Stimulated activated CD4-positive, alpha-beta T cell treated with anti-CD3 and anti-CD28 coated beads, Interleukin-12 subunit alpha, Interleukin-12 subunit beta, amount 100 ng/mL, for 24 hours (primary cell): ENCODE data around the gene EYA2.
"Not testable (repeated sequence)": the region's sequence is repeated elsewhere in the genome, so short reads cannot be mapped to it uniquely, and the experiment has no call there.

ENCODE experiments used
- DNase-seq, 2 experiments: peaks; one replicate each; pipeline ENCODE4 v3.0.0-alpha.2; 2020; ENCODE audit warnings: low read depth in 2 of 2

EYA2 gene

GRCh38 chr20:47204850-47205122 is 310.1 kb downstream of the EYA2 start:
- not testable (repeated sequence) for DNase-seq

DNA sequence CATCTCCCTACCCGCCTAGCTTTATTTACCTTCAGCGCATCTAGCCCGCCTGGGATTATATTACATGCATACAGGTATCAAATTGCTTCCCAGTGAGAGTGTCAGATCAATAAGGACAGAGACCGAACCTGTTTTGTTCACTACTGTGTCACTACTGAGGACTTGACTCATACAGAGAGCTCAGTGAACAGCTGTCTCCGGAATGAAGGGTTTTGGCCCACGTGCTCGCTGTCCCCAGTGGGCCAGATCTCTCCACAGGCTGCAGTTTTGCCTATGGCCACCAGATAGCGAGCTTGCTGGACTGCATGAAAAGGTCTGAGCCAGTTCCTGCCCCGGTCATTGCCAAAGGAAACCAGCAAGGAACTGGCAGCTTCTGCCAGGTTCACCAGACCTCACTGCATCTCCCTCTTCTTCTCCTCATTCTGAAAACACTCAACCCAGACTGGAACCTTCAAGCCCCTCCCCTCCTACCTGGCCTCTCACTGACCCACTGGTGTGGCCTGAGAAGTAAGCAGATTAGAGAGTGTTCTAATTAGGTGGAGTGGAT is 311.0 kb downstream of the EYA2 start:
- DNase-seq, result no peak

DNA sequence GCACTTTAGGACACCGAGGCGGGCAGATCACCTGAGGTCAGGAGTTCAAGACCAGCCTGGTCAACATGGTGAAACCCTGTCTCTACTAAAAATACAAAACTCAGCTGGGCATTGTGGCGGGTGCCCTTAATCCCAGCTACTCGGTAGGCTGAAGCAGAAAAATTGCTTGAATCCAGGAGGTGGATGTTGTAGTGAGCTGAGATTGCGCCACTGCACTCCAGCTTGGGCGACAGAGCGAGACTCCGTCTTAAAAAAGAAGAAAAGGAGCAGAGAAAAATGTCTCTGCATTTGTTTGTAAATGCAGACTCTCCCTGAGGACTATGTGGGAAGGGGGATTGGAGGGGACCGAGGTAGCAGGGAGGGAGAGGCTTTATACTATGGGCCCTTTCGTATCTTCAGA is 311.9 kb downstream of the EYA2 start:
- not testable (repeated sequence) for DNase-seq

DNA sequence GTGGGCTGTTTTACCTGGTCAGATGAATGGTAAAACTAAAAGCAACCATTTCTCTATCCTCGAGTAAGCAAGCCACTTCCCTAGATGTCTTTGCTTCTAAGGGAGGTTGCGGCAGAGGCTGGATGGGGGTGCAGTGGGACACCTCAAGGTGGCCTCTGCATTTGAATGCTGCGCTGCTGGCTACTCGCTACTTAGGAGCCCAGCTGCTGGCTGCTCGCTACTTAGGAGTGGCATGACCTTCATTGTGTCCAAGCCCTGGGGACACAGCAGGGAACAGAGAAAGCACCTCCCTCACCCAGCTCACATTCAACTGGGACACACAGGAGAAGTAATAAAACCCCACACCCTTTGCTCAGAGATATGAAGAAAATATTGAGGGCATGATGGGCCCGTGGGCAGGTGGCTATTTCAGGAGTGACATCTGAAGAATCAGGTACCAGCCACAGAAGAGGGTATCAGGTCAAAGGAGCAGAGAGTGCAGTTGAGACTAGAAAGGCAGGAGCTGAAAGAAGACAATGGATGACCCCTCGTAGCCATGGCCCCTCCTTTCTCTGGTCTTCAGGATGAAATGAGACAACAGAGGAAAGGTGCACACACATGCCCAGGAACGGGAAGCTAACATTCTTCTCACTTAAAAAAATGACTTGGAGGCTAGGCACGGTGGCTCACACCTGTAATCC is 312.5 kb downstream of the EYA2 start:
- DNase-seq, result no peak

DNA sequence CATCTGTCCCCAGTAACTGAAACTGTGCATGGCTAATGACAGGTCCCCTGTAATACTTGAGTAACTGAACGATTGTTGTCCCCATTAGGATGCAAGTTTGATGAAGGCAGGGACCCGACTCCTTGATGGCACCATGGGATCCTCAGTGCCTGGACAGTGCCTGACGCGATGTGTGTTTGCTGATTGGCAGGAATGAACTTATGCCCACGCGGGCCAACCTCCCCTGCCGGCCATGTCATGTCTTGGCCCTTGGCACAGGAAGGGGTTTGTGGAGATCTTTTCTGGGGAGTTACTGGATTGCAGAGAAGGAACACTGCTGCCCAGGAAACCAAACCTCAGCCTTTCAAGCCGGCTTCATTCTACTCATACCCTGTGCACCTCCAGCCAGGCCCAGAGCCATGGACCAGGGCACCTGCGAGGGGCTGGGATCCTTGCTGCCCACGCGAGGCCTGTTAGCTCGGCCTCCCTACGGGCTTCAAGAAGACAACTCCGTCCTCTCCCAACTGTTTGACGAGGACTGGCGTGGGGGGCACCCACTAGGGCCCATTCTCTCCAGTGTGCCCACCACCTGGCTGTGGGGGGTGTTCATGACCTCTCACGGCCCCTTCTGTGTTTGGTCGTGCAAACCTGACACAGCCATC is 314.0 kb downstream of the EYA2 start:
- DNase-seq, result no peak

- DNase-seq, result no peak
Observed at GRCh38 chr20:47209982-47210381, 315.3 kb downstream of the EYA2 start.

DNA sequence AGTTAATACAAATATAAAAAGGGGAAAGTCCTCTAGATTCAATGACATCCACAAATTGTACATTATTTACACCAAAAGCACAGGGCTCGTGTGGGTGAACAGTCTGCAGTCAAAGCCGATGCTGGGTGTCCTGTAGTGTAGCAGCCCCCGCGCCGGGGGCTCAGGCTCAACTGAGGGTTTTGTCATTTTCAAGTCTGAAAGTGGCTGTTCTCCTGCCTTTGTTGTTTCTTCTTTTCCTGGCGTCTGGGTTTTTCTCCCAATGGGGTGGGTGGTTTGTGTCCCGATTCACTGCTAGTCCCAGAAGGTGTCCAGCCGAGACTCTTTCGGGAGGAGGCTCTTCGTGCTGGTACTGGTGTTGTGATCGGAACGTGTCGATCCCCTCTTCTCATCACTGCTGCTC is 315.8 kb downstream of the EYA2 start:
- DNase-seq, result no peak

- no peak for DNase-seq
Observed at GRCh38 chr20:47211036-47211435, 316.4 kb downstream of the EYA2 start.

DNA sequence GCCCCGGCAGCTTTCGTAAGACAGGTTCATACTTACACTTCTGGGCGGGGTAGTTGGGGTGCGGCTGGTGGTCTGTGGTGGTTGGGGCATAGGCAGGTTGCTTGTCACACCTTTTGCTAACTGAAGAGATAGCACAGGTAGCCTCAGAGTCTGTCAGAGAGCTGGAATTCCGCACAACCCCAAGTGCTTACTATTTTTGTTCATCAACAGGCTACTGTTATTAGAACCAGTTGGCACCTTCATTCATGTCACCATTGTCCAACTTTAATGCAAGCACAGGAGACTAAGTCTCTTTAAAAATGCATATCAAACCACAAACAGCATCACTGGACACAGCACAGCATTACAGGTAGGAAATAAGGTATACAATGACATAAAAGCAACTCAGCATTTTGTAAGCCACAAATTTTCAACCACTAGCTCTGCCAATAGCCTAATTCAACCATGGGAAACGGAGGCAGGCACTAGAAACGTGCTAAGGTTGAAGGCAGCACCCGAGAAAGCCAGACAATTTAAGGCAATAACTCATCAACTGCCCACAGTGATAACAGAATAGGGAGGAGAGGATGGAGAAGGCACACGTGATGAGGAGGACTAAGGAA is 318.1 kb downstream of the EYA2 start:
- no peak for DNase-seq

- no peak for DNase-seq
Observed at GRCh38 chr20:47213966-47214365, 319.3 kb downstream of the EYA2 start.

- DNase-seq, result no peak
Observed at GRCh38 chr20:47215653-47216397, 321.2 kb downstream of the EYA2 start.

GRCh38 chr20:47216819-47217410 is 322.3 kb downstream of the EYA2 start:
- no peak for DNase-seq

DNA sequence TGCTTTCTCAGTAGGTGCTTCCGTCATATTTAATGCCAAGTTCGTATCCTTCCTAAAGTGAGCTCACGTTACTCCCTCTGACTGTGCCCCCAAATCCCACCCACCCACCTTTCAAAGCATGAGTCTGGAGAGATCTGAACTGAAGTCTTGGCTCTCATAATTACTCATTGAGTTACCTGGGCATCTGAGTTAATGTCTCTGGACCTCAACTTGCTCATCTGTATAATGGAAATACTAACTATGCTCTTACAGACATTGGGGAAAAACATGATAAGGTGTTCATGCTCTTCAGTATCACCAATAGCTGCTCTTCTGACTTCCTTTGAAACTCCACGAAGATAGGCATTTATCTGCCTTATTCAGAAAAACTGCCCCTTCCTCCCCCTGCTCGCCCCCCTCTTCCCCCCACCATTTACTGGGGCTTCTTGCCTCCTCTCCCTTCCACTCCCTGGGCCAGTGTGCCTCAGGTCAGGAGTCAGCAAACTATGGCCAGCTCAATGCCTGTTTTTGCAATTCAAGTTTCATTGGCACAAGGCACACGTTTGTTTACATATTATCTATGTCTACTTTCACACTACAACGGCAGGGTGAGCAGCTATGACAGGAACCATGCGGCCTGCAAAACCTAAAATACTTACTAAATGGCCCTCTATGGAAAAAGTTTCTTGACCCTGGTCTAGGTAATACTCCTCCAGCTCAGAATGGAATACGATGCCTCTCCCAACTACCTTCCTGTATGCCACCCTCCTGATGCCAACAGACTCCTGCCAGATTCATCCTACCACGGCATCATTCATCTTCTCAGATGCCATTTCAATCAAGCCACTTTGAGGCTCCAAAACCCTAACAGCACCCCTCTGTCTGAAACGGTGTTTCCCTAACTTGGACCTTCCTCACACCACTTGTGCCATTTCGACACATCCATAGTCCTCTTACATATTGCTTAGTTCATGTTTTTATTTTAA is 323.1 kb downstream of the EYA2 start:
- no peak for DNase-seq

DNA sequence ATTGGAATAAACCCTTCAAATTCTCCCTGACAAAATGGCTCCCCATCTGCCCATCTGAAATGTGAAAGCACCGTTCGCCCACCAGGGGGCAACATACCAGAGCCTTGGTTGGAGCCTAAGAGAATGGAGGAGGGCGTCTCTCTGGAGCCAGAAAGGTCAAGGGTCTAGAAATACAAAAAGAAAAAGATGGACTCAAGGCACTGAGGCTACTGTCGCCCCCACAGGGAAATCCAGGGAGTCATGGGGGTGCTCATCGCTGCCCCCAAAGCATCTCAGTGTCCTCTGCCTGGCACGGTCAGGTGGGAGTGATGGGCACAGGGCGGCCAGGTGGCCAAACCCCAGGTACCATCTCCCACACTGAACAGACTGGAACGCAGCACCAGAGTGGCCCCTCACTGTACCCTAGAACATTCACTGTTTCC is 325.5 kb downstream of the EYA2 start:
- DNase-seq, result peak; percentile 28 to 49

- DNase-seq, result no peak
Observed at GRCh38 chr20:47221036-47221625, 326.5 kb downstream of the EYA2 start.

GRCh38 chr20:47222468-47223119 is 328.0 kb downstream of the EYA2 start:
- no peak for DNase-seq

- DNase-seq, result no peak
Observed at GRCh38 chr20:47223896-47224295, 329.3 kb downstream of the EYA2 start.

- DNase-seq, result no peak
Observed at GRCh38 chr20:47224300-47224791, 329.7 kb downstream of the EYA2 start.

- no peak for DNase-seq
Observed at GRCh38 chr20:47224857-47225256, 330.2 kb downstream of the EYA2 start.

DNA sequence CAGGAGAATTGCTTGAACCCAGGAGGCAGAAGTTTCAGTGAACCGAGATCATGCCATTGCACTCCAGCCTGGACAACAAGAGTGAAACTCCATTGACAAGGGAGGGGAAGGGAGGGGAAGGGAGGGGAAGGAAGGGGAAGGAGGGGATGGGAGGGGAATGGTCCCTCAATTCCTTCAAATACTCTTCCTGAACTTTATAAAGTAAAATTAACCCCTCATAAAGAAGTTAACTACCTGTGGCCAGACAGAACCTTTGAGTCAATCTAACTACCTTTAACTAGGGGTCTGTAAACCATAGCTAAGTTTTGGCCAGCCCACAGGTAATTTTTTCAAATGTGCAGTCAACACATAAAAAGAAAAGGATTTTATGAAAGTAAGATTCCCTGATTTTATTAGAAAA is 330.8 kb downstream of the EYA2 start:
- no peak for DNase-seq
